Epithelial cell of prostate (primary cell): Measurements from ENCODE around the gene RNF212B.
A peak's percentile ranks its signal among the peaks of the same experiment; 100 is the strongest.

Experiments used
- DNase-seq: peaks from one replicate; pipeline ENCODE4 v3.0.0-alpha.2; 2011; ENCODE audit warnings: low read depth, low spot score
- H3K27ac ChIP-seq: fragments of 450-650 bp; 2 replicates; pipeline ENCODE4 v1.5.1; 2017; ENCODE audit warnings: mild to moderate bottlenecking

The RNF212B gene

GRCh38 chr14:23286902-23287479, 49.3 kb downstream of the RNF212B start:
- no peak for DNase-seq
- peak overlapping the region; percentile 83 for H3K27ac ChIP-seq

- no peak overlapping the region for H3K27ac ChIP-seq
Measured at GRCh38 chr14:23294734-23295561, 57.2 kb downstream of the RNF212B start.

GRCh38 chr14:23296012-23296777, 58.5 kb downstream of the RNF212B start:
- DNase-seq, result no peak
- no peak overlapping the region for H3K27ac ChIP-seq

More at GRCh38 chr14:23294734-23295561, 57.2 kb downstream of the RNF212B start:
- no peak for DNase-seq

- H3K27ac ChIP-seq, result no peak overlapping the region
- DNase-seq, result no peak
Measured at GRCh38 chr14:23297096-23297495, 59.4 kb downstream of the RNF212B start.

GRCh38 chr14:23297611-23298277, 60.0 kb downstream of the RNF212B start:
- DNase-seq, result no peak
- peak overlapping the region; percentile 85 for H3K27ac ChIP-seq

- H3K27ac ChIP-seq, result peak overlapping the region; percentile 85
- peak; percentile 53 for DNase-seq
Measured at GRCh38 chr14:23299211-23299957, 61.6 kb downstream of the RNF212B start.

- H3K27ac ChIP-seq, result peak overlapping the region; percentile 85
- DNase-seq, result no peak
Measured at GRCh38 chr14:23299986-23300686, 62.4 kb downstream of the RNF212B start.

- peak; percentile 6 for DNase-seq
- peak overlapping the region; percentile 85 for H3K27ac ChIP-seq
Measured at GRCh38 chr14:23300687-23301223, 63.0 kb downstream of the RNF212B start.

- DNase-seq, result peak; percentile 92
- H3K27ac ChIP-seq, result peak overlapping the region; percentile 85
Measured at GRCh38 chr14:23301288-23301968, 63.7 kb downstream of the RNF212B start.

- no peak for DNase-seq
- peak overlapping the region; percentile 85 for H3K27ac ChIP-seq
Measured at GRCh38 chr14:23301969-23302289, 64.2 kb downstream of the RNF212B start.

GRCh38 chr14:23302290-23303225, 64.8 kb downstream of the RNF212B start, which contains the start of gene PPP1R3E:
Gene PPP1R3E (minus strand): TSS chr14:23302859. CDS start chr14:23302576, 283 bp downstream.
- H3K27ac ChIP-seq, result peak within 1 kb of the TSS; percentile 85
- DNase-seq, result no peak

GRCh38 chr14:23306412-23307145, 68.8 kb downstream of the RNF212B start, which contains the start of gene BCL2L2:
Gene BCL2L2 (plus strand): TSS chr14:23306833. CDS start chr14:23307768, 935 bp downstream.
- H3K27ac ChIP-seq, result peak within 1 kb of the TSS; percentile 87
- DNase-seq, result peak; percentile 40

- H3K27ac ChIP-seq, result peak overlapping the region; percentile 87
- no peak for DNase-seq
Measured at GRCh38 chr14:23307146-23307530, 69.4 kb downstream of the RNF212B start.

- DNase-seq, result peak; percentile 27
- peak overlapping the region; percentile 87 for H3K27ac ChIP-seq
Measured at GRCh38 chr14:23307687-23308644, 70.2 kb downstream of the RNF212B start.

GRCh38 chr14:23308721-23309445, 71.1 kb downstream of the RNF212B start:
- no peak for DNase-seq
- peak overlapping the region; percentile 87 for H3K27ac ChIP-seq
